Mucosa of descending colon (tissue), 3 donors: ENCODE data around the gene UGT2B15. TPM values are rescaled to one million over a fixed set of nuclear protein-coding genes. Genes with fewer than 3 reads are reported as not detected.
"Not testable (repeated sequence)": the region's sequence is repeated elsewhere in the genome, so short reads cannot be mapped to it uniquely, and the experiment has no call there.

Source experiments
- ATAC-seq: fragments of 200-7000 bp; cut with Tn5 transposase; one replicate; pipeline ENCODE4 v1.9.1; 2020; ENCODE audit warnings: mild to moderate bottlenecking, moderate library complexity
- DNase-seq, 3 donors: peaks; one replicate each; pipeline ENCODE4 v3.0.0-alpha.2; 2020
- H3K36me3 ChIP-seq: fragments of 200-600 bp; one replicate; pipeline ENCODE4 v1.8.0; 2021; ENCODE audit warnings: low read depth, mild to moderate bottlenecking
- H3K4me1 ChIP-seq: fragments of 200-600 bp; one replicate; pipeline ENCODE4 v1.8.0; 2021; ENCODE audit warnings: low read depth, mild to moderate bottlenecking
- H3K4me3 ChIP-seq: fragments of 200-600 bp; one replicate; pipeline ENCODE4 v1.8.0; 2021; ENCODE audit warnings: mild to moderate bottlenecking
- H3K9me3 ChIP-seq: fragments of 200-600 bp; one replicate; pipeline ENCODE4 v1.8.0; 2021; ENCODE audit warnings: mild to moderate bottlenecking
- intact Hi-C, 2 donors: fragments of 100-400 bp; cut with DNase I in 1 of 2; cut with micrococcal nuclease in 1 of 2; formaldehyde crosslinking; loops; one replicate each; pipeline versions ENCODE4 v1.11.0 to v1.11.1; 2022; cut with DNase I, micrococcal nuclease
- total RNA-seq, 3 donors: library from RNA; stranded (reverse); fragmentation: NEBNext Ultra II Directional in 2 of 3; extraction: Animal tissue kit (Norgen Biotek cat#: 25700) in 2 of 3; gene quantifications; one replicate each; pipeline versions ENCODE4 v1.2.1 to v1.2.4, GENCODE V29; 2021 to 2023
- TF ChIP-seq, protein P1 (sequence below): fragments of 200-600 bp; IDR thresholded peaks from one replicate; pipeline ENCODE4 v1.8.0; 2022; ENCODE audit warnings: antibody characterized with exemption, mild to moderate bottlenecking
- donor health status: DM: no; HTN: no; CAD: no; lungs with moderate emphysema.
- donor health status: DM: no; HTN: no; CAD: no.
- donor health status: DM: no; HTN: yes; CAD: no.

Gene UGT2B15
- total RNA-seq, 3 donors from 2014 or later, result 61.8 to 203 (median 133) TPM

- intact Hi-C loops, result no loop called here
- no peak for ATAC-seq
- TF ChIP-seq, protein P1, sequence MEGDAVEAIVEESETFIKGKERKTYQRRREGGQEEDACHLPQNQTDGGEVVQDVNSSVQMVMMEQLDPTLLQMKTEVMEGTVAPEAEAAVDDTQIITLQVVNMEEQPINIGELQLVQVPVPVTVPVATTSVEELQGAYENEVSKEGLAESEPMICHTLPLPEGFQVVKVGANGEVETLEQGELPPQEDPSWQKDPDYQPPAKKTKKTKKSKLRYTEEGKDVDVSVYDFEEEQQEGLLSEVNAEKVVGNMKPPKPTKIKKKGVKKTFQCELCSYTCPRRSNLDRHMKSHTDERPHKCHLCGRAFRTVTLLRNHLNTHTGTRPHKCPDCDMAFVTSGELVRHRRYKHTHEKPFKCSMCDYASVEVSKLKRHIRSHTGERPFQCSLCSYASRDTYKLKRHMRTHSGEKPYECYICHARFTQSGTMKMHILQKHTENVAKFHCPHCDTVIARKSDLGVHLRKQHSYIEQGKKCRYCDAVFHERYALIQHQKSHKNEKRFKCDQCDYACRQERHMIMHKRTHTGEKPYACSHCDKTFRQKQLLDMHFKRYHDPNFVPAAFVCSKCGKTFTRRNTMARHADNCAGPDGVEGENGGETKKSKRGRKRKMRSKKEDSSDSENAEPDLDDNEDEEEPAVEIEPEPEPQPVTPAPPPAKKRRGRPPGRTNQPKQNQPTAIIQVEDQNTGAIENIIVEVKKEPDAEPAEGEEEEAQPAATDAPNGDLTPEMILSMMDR, result no peak
- Histone ChIP-seq H3K4me1 (no peaks in the 10 kb centered on the region), H3K36me3 (no peaks in the 10 kb centered on the region), H3K4me3 (no peak overlapping the region), H3K9me3 (no peaks in the 10 kb centered on the region)
- DNase-seq, result no peak
Observed at GRCh38 chr4:68673143-68673542, 2.7 kb upstream of the UGT2B15 start.

- peak; percentile 59 for ATAC-seq
- intact Hi-C loops, H3K4me1 ChIP-seq: not testable (repeated sequence)
Observed at GRCh38 chr4:68671217-68671616, 765 bp upstream of the UGT2B15 start.

DNA sequence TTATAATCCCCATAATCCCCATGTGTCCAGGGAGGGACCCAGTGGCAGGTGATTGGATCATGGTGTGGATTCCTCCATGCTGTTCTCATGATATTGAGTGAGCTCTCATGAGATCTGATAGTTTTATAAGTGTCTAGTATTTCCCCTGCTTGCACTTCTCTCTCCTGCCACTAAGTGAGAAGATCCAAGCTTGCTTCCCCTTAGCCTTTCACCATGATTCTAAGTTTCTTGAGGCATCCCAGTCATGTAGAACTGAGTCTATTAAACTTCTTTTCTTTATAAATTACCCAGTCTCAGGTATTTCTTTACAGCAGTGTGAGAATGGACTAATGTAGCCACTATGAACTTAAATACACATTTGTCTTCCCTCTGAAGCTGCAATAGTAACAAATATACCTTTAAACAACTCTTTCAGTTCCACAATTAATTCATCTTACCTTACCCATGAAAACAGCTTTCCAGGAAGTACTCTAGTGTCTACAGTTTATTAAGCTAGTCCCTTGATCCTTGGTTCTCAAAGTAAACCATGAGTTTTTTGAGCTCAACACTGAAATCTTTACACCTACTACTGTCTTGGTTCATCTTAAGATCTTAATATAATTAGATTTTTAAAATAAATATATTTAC lies 1.8 kb downstream of the UGT2B15 start:
- not testable (repeated sequence) for H3K9me3 ChIP-seq, H3K4me3 ChIP-seq, DNase-seq, H3K36me3 ChIP-seq, H3K4me1 ChIP-seq
- peak; percentile 40 for ATAC-seq
- intact Hi-C loops, result loop anchor here in 1 of 2 donors (5.0 kb wide), 1 partner anchor 101 kb away; no protein-coding TSS in a partner anchor

More at GRCh38 chr4:68671217-68671616, 765 bp upstream of the UGT2B15 start:
- not testable (repeated sequence) for H3K36me3 ChIP-seq, H3K9me3 ChIP-seq, H3K4me3 ChIP-seq, DNase-seq

- H3K4me1 ChIP-seq, H3K4me3 ChIP-seq, H3K36me3 ChIP-seq, H3K9me3 ChIP-seq, DNase-seq, ATAC-seq: not testable (repeated sequence)
- intact Hi-C loops, result loop anchor here in 1 of 2 donors (5.0 kb wide), 1 partner anchor 100 kb away; no protein-coding TSS in a partner anchor
Observed at GRCh38 chr4:68667551-68667950, 2.9 kb downstream of the UGT2B15 start.

DNA sequence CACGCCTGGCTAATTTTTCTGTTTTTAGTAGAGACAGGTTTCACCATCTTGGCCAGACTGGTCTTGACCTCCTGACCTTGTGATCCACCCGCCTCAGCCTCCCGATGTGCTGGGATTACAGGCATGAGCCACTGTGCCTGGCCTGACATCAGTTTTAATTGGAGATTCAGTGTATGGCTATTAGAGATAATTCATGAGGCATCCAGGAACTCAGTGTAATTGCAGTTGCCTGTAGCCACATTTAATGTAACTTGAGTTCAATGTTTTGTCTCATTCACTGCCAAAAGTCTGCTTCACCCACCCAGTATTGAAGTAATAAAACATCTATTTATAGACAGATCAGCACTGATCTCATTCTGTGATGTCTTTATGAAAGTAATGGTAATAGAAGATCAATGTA lies 5.7 kb downstream of the UGT2B15 start:
- H3K4me1 ChIP-seq, H3K36me3 ChIP-seq, H3K4me3 ChIP-seq, DNase-seq, H3K9me3 ChIP-seq, ATAC-seq: not testable (repeated sequence)
- intact Hi-C loops, result loop anchor here in 1 of 2 donors (5.0 kb wide), 1 partner anchor 97 kb away; no protein-coding TSS in a partner anchor

DNA sequence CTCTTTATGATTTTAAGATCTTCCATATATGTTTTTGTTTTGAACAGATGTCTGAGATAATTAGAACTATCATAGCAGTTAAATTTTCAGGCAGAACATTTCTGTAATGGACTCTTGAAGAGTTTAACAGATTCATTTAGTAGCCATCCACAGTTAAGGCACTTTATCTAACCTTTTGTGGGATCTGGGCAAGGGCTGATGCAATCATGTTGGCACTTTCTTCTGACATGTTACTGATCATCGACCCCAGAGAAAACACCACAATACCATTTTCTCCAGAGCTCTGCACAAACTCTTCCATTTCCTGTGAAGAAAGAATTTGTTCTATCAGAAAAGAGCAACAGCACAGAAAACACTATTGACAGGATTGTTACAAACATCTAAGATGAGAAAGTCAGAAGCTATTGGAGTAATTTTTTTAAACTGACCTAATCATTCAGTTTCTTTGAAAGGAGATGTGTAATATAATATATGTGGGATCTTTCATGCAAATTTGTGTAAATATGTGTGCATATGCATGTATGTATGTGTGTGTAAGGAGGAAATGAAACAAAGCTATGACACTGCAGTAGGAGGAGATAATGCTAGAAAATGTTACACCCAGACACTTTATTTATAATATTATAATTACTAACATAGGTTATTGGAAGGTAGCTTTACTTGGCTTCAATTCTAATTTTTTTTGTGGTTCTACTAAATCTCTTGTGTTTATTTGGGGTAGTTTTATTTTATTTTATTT lies 7.4 kb downstream of the UGT2B15 start:
- ATAC-seq, H3K36me3 ChIP-seq, intact Hi-C loops, H3K4me1 ChIP-seq, H3K9me3 ChIP-seq, DNase-seq, H3K4me3 ChIP-seq: not testable (repeated sequence)

- TF ChIP-seq, protein P1, result no peak
- ATAC-seq (no peak), DNase-seq (no peak)
- Histone ChIP-seq H3K4me1 (peaks cover 6% of the 10 kb centered on the region), H3K4me3 (no peak overlapping the region), H3K36me3 (no peaks in the 10 kb centered on the region), H3K9me3 (no peaks in the 10 kb centered on the region)
- intact Hi-C loops, result no loop called here
Observed at GRCh38 chr4:68658672-68659071, 11.8 kb downstream of the UGT2B15 start.

GRCh38 chr4:68657022-68657594 lies 13.3 kb downstream of the UGT2B15 start:
- H3K4me1 ChIP-seq, intact Hi-C loops, H3K9me3 ChIP-seq, H3K36me3 ChIP-seq, H3K4me3 ChIP-seq, DNase-seq: not testable (repeated sequence)
- ATAC-seq, result peak; percentile 60

DNA sequence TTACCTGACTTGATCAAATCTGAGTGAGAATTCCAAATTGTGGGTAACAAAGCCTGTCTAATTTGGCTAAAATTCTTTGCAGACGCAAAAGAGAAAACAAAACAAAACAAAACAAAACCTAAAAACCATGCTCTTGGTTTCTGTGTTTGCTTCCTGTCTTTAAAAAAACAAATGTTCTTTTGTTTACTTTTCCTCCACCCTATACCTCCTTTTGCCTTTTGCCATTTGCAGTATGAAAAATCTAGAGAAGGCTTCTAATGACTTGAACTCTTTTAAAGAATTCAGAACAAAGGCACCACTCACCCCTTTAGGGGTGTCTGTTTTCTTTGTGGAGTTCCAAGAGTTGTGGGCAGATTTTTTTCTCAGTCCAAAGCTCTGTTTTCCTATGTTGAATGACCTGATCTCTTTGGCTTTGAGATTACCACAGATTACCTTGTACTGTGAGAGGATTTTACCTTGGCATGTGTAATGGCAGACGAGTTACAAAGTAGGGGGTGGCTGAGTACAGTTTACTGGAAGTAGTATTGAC lies 13.9 kb downstream of the UGT2B15 start:
- peak; percentile 59 for ATAC-seq
- intact Hi-C loops, DNase-seq, H3K4me1 ChIP-seq, H3K9me3 ChIP-seq, H3K4me3 ChIP-seq, H3K36me3 ChIP-seq: not testable (repeated sequence)
